WTC11 (cell line): ENCODE data around the gene DTHD1.

ENCODE experiments used
- ESRRA ChIP-seq: sonication (generic); formaldehyde crosslinking; IDR thresholded peaks from 2 replicates; pipeline ENCODE4 v1.8.1; 2022; ENCODE audit warnings: mild to moderate bottlenecking, missing genetic modification reagents, borderline replicate concordance
- JUN ChIP-seq: sonication (generic); formaldehyde crosslinking; IDR thresholded peaks from 2 replicates; pipeline ENCODE4 v1.8.0; 2023; ENCODE audit warnings: mild to moderate bottlenecking, missing genetic modification reagents
- NFE2L1 ChIP-seq: sonication (generic); formaldehyde crosslinking; IDR thresholded peaks from 2 replicates; pipeline ENCODE4 v1.8.1; 2023; ENCODE audit warnings: missing genetic modification reagents
- TP53 ChIP-seq: sonication (generic); formaldehyde crosslinking; IDR thresholded peaks from 2 replicates; pipeline ENCODE4 v1.8.1; 2023; ENCODE audit warnings: mild to moderate bottlenecking, missing genetic modification reagents

GRCh38 chr4:36313703-36314102, 32.3 kb downstream of the DTHD1 start:
- TF ChIP-seq NFE2L1 (CRISPR knock-in tag) (no peak), JUN (CRISPR knock-in tag) (no peak), ESRRA (CRISPR knock-in tag) (no peak), TP53 (CRISPR knock-in tag) (no peak)
